CD4-positive, alpha-beta T cell treated with Interleukin-2 at 100 ng/mL for 4 hours (primary cell): Measurements from ENCODE around the gene PRXL2B.

Experiments
- DNase-seq: peaks from one replicate; pipeline ENCODE4 v3.0.0-alpha.2; 2020; ENCODE audit warnings: low spot score

The PRXL2B gene

GRCh38 chr1:2585318-2586092 is 1.1 kb upstream of the PRXL2B start:
- peak; percentile 74 for DNase-seq

GRCh38 chr1:2587071-2587859 is 688 bp downstream of the PRXL2B start:
- no peak for DNase-seq

GRCh38 chr1:2587860-2588571 is 1.4 kb downstream of the PRXL2B start:
- DNase-seq = no peak

- DNase-seq = no peak
These were observed 2.3 kb downstream of the PRXL2B start for GRCh38 chr1:2588661-2589430.

GRCh38 chr1:2589431-2590232 is 3.1 kb downstream of the PRXL2B start:
- no peak for DNase-seq

GRCh38 chr1:2590233-2591141 is 3.9 kb downstream of the PRXL2B start:
- DNase-seq = no peak

- DNase-seq = no peak
These were observed 4.6 kb downstream of the PRXL2B start for GRCh38 chr1:2591233-2591580.

GRCh38 chr1:2591581-2592261 is 5.1 kb downstream of the PRXL2B start:
- no peak for DNase-seq

GRCh38 chr1:2592672-2593071 is 6.1 kb downstream of the PRXL2B start:
- no peak for DNase-seq

GRCh38 chr1:2593251-2593878 is 6.8 kb downstream of the PRXL2B start:
- no peak for DNase-seq

- DNase-seq = no peak
These were observed 7.5 kb downstream of the PRXL2B start for GRCh38 chr1:2594001-2594640.

GRCh38 chr1:2594641-2595131 is 8.1 kb downstream of the PRXL2B start:
- DNase-seq = no peak

- DNase-seq = no peak
These were observed 8.8 kb downstream of the PRXL2B start for GRCh38 chr1:2595261-2595811.

- no peak for DNase-seq
These were observed 9.4 kb downstream of the PRXL2B start for GRCh38 chr1:2595812-2596529.

GRCh38 chr1:2596530-2597333 is 10.2 kb downstream of the PRXL2B start:
- no peak for DNase-seq
